ENCODE results near the gene STK32C. TPM values are rescaled to one million over a fixed set of nuclear protein-coding genes. Genes with fewer than 3 reads are reported as not detected.

The STK32C gene
- polyA plus RNA-seq, 1 donor from 2014 or later, result 23.2 TPM

DNA sequence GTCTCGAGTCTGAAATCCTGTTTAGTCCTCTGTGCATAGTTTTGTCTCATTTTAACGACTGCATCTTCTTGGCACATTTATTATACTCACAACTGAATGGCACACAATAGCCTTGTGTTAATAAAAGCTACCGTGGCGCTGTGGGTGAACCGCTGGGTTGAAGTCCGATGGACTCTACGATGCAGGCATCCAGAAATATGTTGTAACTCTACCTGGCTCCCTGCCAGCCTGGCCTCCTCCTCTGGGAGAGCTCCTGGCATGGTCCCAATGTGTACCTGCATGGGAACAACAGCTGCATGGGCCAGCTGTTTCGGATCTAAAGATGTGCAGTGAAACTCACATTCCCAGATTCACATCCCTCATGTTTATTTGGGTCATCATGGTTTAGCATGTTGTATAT is 124.7 kb downstream of the STK32C start:
- no peak overlapping the region for H3K4me3 ChIP-seq (ENCODE audit: low read length)
- no peak overlapping the region for H3K27ac ChIP-seq (ENCODE audit: low read length)
- TF ChIP-seq EP300 (conservative IDR thresholded peaks at IDR 0.05; ENCODE audit: poor library complexity, severe bottlenecking) (no peak), POLR2AphosphoS5 (IDR thresholded peaks at IDR 0.05) (no peak), MXI1 (conservative IDR thresholded peaks at IDR 0.05; ENCODE audit: poor library complexity, severe bottlenecking) (no peak), EZH2 (IDR thresholded peaks at IDR 0.05; ENCODE audit: borderline replicate concordance, insufficient read depth, low read length, poor library complexity, severe bottlenecking) (no peak), SMC3 (conservative IDR thresholded peaks at IDR 0.05; ENCODE audit: poor library complexity) (no peak), TAF1 (IDR thresholded peaks at IDR 0.05; ENCODE audit: low read depth) (no peak), RAD21 (conservative IDR thresholded peaks at IDR 0.05) (no peak)
- TF ChIP-seq, protein P1, sequence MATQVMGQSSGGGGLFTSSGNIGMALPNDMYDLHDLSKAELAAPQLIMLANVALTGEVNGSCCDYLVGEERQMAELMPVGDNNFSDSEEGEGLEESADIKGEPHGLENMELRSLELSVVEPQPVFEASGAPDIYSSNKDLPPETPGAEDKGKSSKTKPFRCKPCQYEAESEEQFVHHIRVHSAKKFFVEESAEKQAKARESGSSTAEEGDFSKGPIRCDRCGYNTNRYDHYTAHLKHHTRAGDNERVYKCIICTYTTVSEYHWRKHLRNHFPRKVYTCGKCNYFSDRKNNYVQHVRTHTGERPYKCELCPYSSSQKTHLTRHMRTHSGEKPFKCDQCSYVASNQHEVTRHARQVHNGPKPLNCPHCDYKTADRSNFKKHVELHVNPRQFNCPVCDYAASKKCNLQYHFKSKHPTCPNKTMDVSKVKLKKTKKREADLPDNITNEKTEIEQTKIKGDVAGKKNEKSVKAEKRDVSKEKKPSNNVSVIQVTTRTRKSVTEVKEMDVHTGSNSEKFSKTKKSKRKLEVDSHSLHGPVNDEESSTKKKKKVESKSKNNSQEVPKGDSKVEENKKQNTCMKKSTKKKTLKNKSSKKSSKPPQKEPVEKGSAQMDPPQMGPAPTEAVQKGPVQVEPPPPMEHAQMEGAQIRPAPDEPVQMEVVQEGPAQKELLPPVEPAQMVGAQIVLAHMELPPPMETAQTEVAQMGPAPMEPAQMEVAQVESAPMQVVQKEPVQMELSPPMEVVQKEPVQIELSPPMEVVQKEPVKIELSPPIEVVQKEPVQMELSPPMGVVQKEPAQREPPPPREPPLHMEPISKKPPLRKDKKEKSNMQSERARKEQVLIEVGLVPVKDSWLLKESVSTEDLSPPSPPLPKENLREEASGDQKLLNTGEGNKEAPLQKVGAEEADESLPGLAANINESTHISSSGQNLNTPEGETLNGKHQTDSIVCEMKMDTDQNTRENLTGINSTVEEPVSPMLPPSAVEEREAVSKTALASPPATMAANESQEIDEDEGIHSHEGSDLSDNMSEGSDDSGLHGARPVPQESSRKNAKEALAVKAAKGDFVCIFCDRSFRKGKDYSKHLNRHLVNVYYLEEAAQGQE (IDR thresholded peaks at IDR 0.05; ENCODE audit: borderline replicate concordance), result no peak
- TF ChIP-seq, protein P2, sequence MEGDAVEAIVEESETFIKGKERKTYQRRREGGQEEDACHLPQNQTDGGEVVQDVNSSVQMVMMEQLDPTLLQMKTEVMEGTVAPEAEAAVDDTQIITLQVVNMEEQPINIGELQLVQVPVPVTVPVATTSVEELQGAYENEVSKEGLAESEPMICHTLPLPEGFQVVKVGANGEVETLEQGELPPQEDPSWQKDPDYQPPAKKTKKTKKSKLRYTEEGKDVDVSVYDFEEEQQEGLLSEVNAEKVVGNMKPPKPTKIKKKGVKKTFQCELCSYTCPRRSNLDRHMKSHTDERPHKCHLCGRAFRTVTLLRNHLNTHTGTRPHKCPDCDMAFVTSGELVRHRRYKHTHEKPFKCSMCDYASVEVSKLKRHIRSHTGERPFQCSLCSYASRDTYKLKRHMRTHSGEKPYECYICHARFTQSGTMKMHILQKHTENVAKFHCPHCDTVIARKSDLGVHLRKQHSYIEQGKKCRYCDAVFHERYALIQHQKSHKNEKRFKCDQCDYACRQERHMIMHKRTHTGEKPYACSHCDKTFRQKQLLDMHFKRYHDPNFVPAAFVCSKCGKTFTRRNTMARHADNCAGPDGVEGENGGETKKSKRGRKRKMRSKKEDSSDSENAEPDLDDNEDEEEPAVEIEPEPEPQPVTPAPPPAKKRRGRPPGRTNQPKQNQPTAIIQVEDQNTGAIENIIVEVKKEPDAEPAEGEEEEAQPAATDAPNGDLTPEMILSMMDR (IDR thresholded peaks at IDR 0.05; ENCODE audit: poor library complexity, severe bottlenecking), result no peak
- no peaks in the 10 kb centered on the region for H3F3A ChIP-seq (ENCODE audit: insufficient read depth, low read length, poor library complexity, severe bottlenecking)
- no peak overlapping the region for H3K4me2 ChIP-seq (ENCODE audit: low read length)
- peaks cover 30% of the 10 kb centered on the region for H3K27me3 ChIP-seq (ENCODE audit: insufficient read depth, low read depth, low read length)
- no peaks in the 10 kb centered on the region for H3K36me3 ChIP-seq (ENCODE audit: insufficient read depth, low read length)
- H3K9ac ChIP-seq (ENCODE audit: low read length), result no peak overlapping the region
- H4K20me1 ChIP-seq (ENCODE audit: insufficient read depth), result no peaks in the 10 kb centered on the region
- no peaks in the 10 kb centered on the region for H3K9me3 ChIP-seq (ENCODE audit: low read length)
- no peak overlapping the region for H2AFZ ChIP-seq (ENCODE audit: low read depth, low read length)
- H3K9me2 ChIP-seq (ENCODE audit: insufficient read depth, low read length), result no peaks in the 10 kb centered on the region
- H3K79me2 ChIP-seq (replicated peaks; ENCODE audit: insufficient read depth, low read length), result peaks cover 5% of the 10 kb centered on the region

DNA sequence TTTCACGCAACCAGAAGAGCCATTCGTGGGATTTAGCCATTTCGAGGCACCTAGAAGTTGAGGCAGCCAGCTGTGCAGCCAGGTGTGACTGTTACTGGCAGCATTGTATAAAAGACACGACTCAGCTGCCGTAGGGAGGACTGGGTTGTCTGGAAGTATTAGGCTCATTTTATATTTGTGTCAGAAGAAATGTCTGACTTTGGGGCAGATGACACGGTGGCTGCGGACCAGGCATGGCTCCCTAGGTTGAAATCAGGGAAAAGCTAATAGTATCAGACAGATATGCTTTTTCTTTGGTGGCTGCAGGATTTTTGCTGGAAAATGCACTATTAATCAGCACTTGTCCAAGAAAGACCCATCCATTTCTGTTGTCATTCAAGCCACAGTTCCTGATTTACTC is 125.2 kb downstream of the STK32C start:
- no peaks in the 10 kb centered on the region for H3K9me2 ChIP-seq (ENCODE audit: insufficient read depth, low read length)
- no peak overlapping the region for H2AFZ ChIP-seq (ENCODE audit: low read depth, low read length)
- H3K4me2 ChIP-seq (ENCODE audit: low read length), result no peak overlapping the region
- no peaks in the 10 kb centered on the region for H3F3A ChIP-seq (ENCODE audit: insufficient read depth, low read length, poor library complexity, severe bottlenecking)
- no peaks in the 10 kb centered on the region for H3K9me3 ChIP-seq (ENCODE audit: low read length)
- peaks cover 30% of the 10 kb centered on the region for H3K27me3 ChIP-seq (ENCODE audit: insufficient read depth, low read depth, low read length)
- H3K4me3 ChIP-seq (ENCODE audit: low read length), result no peak overlapping the region
- H3K9ac ChIP-seq (ENCODE audit: low read length), result no peak overlapping the region
- H3K27ac ChIP-seq (ENCODE audit: low read length), result no peak overlapping the region
- TF ChIP-seq SMC3 (conservative IDR thresholded peaks at IDR 0.05; ENCODE audit: poor library complexity), result no peak
- TF ChIP-seq, protein P2 (IDR thresholded peaks at IDR 0.05; ENCODE audit: poor library complexity, severe bottlenecking), result no peak
- TF ChIP-seq, protein P1 (IDR thresholded peaks at IDR 0.05; ENCODE audit: borderline replicate concordance), result no peak
- peaks cover under 1% of the 10 kb centered on the region for H3K79me2 ChIP-seq (replicated peaks; ENCODE audit: insufficient read depth, low read length)
- no peaks in the 10 kb centered on the region for H4K20me1 ChIP-seq (ENCODE audit: insufficient read depth)
- H3K36me3 ChIP-seq (ENCODE audit: insufficient read depth, low read length), result no peaks in the 10 kb centered on the region

All from neural cell (in vitro differentiated cells).